Middle frontal gyrus (tissue), 1 donor: ENCODE measurements around the gene MED13L.

Experiments used
- DNase-seq: peaks from one replicate; pipeline ENCODE4 v3.0.0-alpha.2; 2015; ENCODE audit warnings: low spot score; ENCODE audit errors: extremely low spot score

The MED13L gene

DNA sequence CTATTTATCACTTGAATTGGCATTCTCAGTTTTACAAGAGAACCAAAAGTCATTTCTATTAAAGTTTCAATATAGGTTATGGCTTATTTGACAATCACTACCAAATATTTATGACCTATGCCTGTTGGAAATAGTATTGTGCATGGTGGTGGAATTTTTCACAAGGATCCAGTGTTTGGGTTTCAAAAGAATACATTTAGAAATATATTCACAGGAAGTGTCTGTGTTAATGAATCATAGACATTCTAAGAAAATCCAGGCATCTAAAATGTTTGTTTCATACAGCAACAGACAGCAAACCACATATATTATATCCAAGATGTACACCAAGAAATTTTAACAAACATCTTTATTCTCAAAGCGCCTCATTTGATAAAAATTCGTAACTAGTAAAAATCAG, 92.7 kb downstream of the MED13L start:
- DNase-seq, result no peak

DNA sequence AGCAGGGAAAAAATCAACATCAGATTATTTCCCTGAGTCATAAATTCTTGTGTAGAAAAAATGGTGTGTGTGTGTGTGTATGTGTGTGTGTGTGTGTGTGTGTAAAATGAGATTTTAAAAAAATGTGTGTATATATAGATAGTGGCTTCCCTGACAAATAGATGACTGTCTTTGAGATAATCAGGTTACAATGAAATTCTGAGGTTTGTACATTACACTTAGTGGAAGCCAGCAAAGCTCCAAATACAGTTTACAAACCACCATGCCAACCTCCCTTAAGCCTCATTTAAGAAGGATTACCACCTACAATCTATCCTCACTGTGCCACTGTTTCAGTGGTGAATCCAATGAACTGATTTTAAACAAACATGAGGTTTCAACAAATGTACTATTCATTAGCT, 93.8 kb downstream of the MED13L start:
- no peak for DNase-seq

DNA sequence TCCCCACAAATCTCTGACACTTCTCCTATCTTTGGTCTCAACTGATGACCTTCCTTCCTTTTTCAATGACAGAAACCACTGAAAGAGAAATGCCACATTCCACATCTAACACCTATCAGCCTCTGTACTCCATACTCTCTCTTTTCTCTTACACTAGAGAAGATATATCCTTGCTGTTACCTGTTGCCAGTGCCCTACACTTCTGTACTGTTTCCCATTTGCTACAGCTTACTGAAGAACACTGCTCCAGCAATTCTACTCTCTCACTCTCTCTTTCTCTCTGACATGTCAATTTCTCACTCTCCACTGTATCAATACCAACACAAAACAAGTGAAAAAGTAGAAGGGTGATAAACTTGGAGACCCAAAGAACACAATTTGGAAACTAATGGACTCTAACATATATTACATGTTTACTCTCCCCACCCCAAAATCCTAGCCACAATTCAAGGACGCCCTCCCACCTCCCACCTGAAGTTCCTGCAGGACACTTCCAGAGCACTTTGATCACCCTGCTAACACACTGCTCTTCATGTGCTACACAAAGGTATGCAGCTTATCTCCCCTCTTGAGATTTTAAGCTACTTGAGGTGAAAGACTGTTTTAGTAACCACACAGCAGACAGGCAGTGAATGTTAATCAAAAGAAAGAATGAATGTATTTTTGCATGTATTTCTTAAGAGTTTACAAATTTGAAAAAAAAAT, 95.0 kb downstream of the MED13L start:
- DNase-seq, result no peak

DNA sequence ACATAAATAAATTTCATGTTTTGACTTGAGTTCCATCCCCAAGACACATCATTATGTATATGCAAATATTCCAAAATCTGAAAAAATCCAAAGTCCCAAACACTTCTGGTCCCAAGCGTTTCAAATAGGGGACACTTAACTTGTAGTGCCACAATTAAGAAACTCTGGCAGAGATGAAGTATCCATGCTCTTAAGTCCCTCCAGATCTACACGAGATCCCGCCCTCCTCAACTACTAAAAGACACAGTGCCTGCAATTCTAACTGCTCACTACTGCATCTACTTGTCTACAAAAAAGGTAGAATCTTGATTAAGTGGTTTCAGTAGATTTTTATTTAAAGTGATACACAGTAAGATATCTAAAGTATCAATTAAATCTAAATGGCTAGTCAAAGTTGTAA, 97.0 kb downstream of the MED13L start:
- DNase-seq, result no peak

DNA sequence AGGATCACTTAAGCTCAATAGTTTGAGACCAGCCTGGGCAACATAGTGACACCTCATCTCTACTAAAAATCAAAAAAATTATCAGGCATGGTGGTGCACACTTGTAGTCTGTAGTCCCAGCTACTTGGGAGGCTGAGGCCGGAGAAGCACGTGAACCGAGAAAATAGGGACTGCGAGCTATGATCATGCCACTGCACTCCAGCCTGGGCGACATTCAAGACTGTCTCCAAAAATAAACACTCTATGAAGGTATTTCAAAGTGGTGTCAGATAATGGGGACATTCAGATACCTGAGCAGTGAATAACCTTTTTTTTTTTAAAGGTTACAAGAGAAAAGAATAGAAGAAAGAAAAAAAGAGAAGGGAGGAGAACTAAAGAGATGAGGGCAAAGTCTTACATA, 98.1 kb downstream of the MED13L start:
- no peak for DNase-seq

DNA sequence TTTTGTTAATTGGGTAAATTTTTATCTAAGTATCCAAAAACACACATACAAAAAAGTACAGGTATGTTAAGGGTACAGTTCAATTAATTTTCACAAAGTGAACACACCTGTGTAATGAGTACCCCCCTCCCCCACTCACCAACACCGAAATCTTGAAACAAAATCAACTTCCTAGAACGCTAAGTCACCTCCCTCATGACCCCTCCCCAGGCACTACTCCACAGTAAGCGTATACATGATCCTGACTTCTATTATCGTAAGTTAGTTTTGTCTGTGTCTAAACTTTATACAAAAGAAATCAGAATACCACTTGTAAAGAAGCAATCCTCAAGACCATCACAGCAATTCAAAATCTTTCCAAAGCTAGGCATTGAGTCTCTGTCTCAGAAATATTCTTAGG, 100.5 kb downstream of the MED13L start:
- no peak for DNase-seq

DNA sequence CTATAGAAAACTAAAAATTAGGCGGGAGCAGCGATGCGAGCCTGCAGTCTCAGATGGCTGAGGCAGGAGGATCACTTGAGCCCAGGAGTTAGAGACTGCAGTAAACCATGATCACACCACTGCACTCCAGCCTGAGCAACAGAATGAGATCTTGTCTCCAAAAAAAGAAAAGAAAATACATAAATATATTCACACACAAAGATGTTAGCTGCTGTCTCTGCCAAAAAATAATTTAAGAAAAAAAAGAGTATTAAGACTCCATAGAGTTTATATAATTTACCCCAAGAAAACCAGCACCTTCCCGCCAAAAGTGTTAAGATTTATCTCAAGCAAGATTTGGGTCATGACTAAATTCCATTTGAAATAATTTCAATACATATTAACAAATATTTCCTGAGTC, 102.6 kb downstream of the MED13L start:
- no peak for DNase-seq

DNA sequence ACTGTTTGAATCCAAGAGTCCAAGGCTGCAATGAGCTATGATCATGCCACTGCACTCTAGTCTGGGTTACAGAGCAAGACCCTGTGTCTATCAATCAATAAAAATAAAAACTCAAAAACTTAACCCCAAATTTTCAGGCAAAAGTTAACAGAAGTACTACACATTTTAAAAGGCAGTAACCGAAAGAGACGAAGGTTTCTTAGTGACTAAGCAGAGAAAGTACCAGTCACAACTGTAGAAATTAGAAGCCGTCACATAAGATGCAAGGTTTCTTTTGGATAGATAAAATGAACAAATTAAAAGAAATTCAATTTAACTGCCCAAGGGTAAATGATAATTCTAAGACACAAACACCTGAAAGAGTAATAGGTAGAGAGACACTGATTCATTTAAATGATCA, 103.5 kb downstream of the MED13L start:
- DNase-seq, result no peak

DNA sequence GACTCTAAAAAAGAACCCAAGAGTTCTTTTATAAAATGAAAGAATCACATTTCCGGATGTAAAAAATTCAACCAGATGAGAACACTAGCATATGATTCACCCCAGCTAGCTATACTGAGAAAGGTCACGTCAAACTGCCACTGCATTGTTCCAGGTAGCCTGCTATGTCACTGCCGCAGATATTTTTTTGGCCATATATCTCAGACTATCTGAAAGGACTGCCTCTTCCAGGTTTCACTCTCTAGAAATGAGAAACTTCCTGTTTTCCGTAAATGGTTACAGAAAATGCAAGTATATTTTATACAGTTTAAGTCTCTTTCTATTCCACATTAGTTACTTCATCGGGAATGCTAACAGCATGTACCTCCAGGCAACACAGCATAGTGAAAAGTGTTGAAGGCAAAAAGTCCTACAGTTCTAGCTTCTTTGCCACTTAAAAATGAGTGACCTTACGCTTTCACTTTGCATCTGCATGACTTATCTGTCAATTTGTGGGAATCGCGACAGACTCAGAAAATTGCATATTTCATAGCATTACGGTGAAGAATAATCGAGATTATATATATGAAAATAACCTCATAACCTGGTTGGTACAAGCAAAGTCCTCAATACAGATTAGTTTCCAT, 105.2 kb downstream of the MED13L start:
- no peak for DNase-seq

DNA sequence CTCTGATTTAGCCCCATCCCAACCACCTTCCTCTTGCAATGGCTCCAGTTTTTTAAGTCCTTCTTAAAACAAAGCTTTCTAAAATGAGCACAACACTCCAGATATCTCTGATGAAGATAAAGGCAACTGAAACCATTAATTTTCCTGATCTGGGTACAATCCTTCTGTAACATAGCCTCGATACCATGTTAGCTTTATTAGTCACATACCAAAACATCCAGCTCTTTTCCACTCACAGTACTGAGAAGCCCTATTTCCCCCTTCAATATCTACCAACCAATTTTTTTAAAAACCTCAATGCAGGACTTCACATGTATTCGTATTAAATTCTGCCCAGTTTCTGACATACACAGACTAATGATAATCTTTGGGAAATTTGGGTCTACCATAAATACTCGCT, 105.9 kb downstream of the MED13L start:
- DNase-seq, result no peak

DNA sequence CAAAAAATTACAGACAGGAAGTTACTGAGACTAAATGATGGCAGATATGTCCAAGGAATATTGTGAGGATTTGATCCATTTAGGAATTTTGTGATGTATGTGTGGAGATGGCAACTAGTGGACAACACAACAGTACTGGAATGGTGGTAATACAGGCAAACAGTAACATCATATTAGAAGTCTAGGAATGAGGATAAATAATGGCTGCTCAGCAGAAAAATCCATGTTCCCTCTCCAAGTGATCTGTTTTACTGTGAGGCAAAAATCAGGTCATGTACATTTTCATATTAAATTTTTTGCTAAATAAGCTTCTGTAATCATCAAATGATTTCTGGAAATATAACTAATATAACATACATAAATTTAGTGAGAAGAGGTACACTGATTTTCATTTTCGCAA, 108.4 kb downstream of the MED13L start:
- no peak for DNase-seq

DNA sequence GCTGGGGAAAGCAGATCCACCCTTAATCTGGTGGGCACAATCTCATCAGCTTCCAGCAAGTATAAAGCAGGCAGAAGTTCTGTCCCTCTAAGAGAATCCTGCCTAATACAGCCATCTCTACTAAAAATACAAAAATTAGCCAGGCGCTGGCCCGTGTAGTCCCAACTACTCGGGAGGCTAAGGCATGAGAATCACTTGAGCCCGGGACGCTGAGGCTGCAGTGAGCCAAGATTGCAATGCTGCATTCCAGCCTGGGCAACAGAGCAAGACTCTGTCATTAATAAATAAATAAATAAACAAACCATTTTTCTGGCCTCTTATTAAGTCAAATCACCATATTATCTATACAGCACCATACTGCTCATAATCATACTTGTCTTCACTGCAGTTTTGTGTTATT, 111.2 kb downstream of the MED13L start:
- DNase-seq, result no peak

DNA sequence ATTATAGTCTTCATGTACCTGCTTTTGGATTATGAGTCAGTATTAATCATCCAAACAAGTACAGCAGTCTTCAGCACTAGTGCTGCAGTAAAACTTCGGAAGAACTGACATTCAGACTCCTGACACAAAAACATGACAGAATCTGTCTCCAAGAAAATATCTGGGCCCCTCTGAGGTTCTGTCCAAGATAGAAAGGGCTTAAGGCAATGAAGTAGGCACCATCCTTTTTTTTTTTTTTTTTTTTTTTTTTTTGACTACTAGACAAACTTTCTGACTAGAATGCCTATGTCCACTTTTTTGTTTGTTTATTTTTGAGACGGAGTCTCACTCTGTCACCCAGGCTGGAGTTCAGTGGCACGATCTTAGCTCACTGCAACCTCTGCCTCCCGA, 112.5 kb downstream of the MED13L start:
- DNase-seq, result no peak

DNA sequence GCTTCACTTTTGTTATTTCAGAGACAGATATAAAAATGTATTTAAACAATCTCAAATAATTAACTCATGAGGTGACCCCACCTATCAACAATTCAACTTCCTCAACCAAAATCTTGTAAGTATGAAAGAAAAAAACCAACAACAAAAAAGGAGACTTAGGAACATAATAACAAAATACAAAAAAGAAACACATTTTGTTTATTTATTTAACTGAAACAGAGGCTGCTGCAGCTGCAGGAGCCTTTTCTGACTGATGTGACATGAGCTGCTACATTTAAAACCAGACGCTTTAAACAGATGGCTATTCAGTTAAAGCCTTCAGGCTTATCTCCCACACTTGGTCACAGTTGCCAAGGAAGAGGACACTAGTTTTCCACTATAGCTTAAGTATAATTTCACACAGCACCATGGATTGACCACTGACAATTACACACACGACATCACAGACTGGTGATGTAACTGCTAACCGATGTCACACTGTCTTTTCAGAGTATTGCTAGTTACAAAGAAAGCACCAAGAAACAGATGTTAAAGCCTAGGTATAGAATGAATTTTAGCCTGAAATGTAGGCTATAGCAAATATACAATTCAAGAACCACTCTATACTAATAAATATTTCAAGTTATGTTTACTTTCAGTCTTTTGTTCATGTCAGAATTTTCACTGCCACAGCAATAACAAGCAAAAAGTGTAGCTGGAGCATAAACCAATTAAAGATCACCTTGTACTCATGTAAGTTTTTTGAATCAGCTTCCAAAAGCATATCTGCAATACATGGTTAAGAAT, 113.0 kb downstream of the MED13L start:
- peak; percentile 48 for DNase-seq

DNA sequence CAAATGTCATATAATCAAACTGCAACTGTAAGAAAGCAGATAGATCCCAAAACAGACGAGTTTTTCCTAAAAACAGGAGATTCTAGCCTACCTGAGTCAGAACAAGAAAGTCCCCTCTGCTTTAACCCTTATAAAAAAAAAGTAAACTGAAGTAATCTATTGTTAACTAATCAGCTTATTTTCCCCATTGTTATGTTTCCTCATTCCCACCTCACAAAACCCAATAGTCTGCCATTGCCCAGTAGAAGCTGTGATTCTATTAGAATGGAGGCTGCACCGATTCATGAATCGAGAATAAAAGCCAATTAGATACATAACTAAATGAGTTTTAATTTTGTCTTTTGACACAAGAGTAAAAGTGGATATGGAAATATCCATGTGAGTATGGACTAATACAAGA, 115.4 kb downstream of the MED13L start:
- DNase-seq, result no peak

DNA sequence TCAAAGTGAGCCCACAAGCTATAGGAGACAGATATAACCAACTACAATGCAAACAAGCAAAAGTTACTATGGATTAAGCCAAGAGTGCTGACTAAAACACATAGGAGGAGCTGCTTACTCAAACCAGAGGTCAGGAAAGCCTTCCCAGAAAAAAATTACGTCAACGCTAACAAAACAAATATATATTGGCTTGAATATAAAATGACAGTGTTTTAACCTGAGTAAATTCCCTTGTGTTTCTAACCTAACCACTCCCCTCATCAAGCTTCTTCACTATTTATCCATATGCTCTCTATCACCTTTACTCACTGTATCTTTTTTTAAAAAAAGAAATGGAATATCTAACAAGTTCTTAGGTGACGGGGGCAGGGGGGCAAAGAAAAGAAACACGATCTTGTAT, 115.9 kb downstream of the MED13L start:
- no peak for DNase-seq

DNA sequence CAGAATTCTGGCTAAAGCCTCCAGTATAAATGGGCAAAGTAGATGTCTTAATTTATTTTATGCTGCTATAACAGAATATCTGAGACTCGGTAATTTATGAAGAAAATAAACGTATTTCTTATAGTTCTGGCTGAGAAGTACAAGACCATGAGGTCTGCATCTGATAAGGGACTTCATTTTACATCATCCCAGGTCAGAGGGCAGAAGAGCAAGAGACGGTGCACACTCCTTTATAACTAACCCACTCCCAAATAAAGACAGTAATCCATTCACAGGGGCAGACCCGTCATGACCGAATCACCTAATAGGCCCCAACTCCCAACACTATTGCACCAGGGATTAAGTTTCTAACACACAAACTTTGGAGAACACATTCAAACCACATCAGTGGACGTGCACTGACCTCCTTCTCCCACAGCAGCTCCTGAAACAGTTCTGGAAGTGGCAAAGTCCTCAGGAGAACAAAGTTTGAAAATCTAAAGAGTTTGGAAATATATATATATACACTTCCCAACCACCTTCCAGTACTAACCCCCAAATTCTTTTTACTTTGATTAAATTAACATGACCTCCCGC, 116.5 kb downstream of the MED13L start:
- DNase-seq, result no peak

DNA sequence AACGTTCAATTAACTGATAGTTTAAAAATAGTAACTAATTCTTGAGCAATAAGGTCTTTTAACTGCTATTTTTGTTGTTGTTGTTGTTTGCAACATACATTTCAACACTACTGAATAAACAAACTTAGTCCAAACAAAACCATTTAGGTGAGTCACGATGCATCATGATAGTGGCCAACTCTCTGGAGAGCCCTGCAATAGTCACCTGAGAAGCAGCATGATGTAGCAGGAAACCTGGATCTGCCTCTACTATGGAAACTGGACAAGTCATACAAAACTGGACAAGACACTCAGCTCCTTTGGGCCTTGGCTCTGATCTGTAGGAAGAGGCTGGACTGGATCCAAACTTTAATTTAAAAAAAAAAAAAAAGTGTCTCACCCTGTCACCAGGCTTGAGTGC, 117.3 kb downstream of the MED13L start:
- no peak for DNase-seq

DNA sequence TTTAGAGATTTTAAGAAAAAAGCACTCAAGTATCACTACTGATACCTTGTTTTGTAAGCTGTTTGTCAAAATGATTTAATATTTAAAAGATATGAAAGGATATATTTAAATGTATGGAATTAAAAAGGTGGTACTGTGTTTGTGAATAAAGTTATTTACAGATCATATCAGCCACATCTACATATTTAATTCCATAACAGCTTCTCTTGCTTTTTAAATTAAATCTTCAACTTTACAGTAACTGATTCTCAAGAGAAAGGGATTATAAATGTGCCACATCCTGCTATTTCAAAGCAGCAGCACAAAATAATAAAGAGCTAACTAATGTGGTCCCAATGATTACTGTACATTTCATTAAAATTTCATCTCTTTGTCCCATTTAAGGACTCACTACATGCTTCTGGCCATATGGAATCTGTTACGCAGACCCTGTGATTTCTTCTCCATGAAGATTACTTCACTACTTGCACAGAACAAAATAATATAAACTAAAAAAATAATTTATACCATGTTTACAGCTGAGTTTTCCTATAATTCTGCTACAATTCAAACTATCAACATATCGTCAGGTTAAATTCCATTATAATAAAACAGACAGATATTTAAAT, 117.8 kb downstream of the MED13L start:
- no peak for DNase-seq

DNA sequence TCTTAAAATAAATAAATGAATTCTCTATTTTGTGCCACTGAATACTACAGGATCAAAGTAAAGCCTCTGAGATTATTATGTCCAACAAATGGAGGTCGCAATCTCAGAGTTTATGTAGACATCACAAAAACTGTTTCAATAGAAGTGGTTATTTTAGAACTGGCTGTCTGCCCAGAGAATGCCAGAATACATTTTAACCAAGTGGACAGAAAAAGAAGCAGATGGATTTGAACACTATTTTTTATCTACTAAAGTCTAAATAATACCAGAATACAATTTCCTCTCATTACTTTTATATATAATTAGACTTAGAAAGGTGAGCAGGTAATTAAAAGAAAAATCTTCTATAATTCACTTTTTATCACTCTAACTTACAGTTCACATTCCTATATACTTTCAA, 118.3 kb downstream of the MED13L start:
- DNase-seq, result peak; percentile 27

DNA sequence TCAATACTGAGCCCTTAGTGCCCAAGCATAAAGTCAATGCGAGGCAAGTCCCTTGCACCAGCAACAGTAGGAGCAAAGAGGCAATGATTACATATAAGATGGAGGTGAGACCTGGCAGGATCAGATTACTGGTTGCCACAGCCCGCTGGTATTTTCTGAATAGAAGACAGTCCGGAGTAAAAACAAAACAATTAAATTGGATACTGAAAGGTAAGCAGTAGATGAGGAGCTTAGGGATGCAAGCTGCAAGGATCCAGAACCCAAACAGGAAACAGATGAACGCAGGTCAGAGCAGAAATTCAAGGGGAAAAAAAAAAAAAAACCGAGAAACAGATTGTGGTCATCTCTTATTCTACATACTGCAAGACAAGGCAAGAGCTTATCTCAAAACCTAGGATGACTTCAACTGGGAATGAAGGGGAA, 119.6 kb downstream of the MED13L start:
- no peak for DNase-seq

DNA sequence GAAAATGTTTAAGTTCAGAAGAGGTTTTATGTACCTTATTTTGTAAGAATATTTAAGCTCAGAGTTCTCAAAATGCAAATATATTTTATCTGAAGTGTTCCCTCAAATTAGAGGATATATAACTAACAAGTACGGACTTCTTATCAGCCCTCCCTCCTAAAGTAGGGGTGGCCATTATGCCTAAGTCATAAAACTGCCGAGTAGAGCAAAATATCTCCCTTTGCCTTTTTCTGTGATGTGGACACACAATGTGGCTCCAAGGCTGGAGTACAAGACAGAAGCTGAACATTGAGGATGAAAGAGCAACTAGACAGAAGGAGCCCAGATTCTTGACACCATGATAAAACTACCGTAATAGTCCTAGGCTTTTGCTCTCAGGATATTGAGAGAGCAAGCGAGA, 120.9 kb downstream of the MED13L start:
- no peak for DNase-seq
